Measurements from ENCODE around the gene CCDC187. TPM values are rescaled to one million over a fixed set of nuclear protein-coding genes. Genes with fewer than 3 reads are reported as not detected.

Gene CCDC187
- total and polyA plus RNA-seq, 2 of the 4 experiments (the other 2 are of a cell fraction) = not detected

GRCh38 chr9:136341042-136341655, 37.3 kb upstream of the CCDC187 start:
- H3K18ac ChIP-seq (ENCODE audit: low read depth, low read length) = no peak overlapping the region
- H4K5ac ChIP-seq (ENCODE audit: low read depth, low read length) = no peak overlapping the region

More at GRCh38 chr9:136341042-136341655, 37.3 kb upstream of the CCDC187 start:
- Histone ChIP-seq H4K20me1 (ENCODE audit: insufficient read depth, low read length) (peaks cover 78% of the 10 kb centered on the region), H2AFZ (replicated peaks; ENCODE audit: low read length, poor library complexity) (no peak overlapping the region), H3K27me3 (ENCODE audit: control insufficient read depth, insufficient read depth, low read length) (no peaks in the 10 kb centered on the region), H3K9me1 (ENCODE audit: insufficient read depth, low read length) (peaks cover 4% of the 10 kb centered on the region; the same call in 1 of the 2 replicates), H2BK5ac (ENCODE audit: low read depth, low read length, poor library complexity, severe bottlenecking) (no peak overlapping the region), H3K9me3 (ENCODE audit: control insufficient read depth, insufficient read depth, low read length) (no peaks in the 10 kb centered on the region), H3K9ac (ENCODE audit: low read depth, low read length) (no peak overlapping the region), H3K14ac (replicated peaks; ENCODE audit: low read depth, low read length) (no peak overlapping the region), H4K91ac (ENCODE audit: insufficient read depth, low read depth, low read length) (no peak overlapping the region), H3K4me2 (ENCODE audit: low read depth, low read length) (no peak overlapping the region), H3K27ac (ENCODE audit: insufficient read depth, low read length) (no peak overlapping the region), H3K4me3 (ENCODE audit: insufficient read depth, low read depth, low read length) (no peak overlapping the region), H2BK20ac (ENCODE audit: low read depth, low read length) (no peak overlapping the region), H2BK120ac (ENCODE audit: low read depth, low read length) (no peak overlapping the region), H2AK5ac (ENCODE audit: low read depth, low read length) (no peak overlapping the region), H3K79me1 (ENCODE audit: low read depth in 1 of 2, low read length in 2 of 2) (peaks cover 16 to 74% of the 10 kb centered on the region in 2 experiments), H3K4me1 (ENCODE audit: control insufficient read depth, insufficient read depth, low read length) (peaks cover 11% of the 10 kb centered on the region; the same call in 1 of the 2 replicates), H3K56ac (ENCODE audit: extremely low read depth, insufficient read depth, low read length) (no peak overlapping the region), H2BK15ac (ENCODE audit: low read depth, low read length) (no peak overlapping the region), H4K8ac (ENCODE audit: low read depth in 2 of 2, low read length in 2 of 2) (no peak overlapping the region), H2AK9ac (replicated peaks; ENCODE audit: low read depth, low read length, poor library complexity) (no peak overlapping the region), H3K23ac (ENCODE audit: low read depth, low read length) (no peak overlapping the region), H3K36me3 (ENCODE audit: control insufficient read depth, insufficient read depth, low read length) (peaks cover 77% of the 10 kb centered on the region), H3K4ac (ENCODE audit: low read depth, low read length) (no peak overlapping the region)
- no peak for ATAC-seq (ENCODE audit: low read depth)
- dilution Hi-C loops (cut with HindIII; ENCODE audit: low sequenced_read_pairs, unreplicated experiment) (no loop called here), intact Hi-C loops (cut with micrococcal nuclease) (no loop called here), in situ Hi-C loops (cut with MboI; ENCODE audit: low sequenced_read_pairs) (no loop called here)
- no peak for DNase-seq
- ChIA-PET CTCF (no interaction called here), POLR2A (ENCODE audit: unreplicated experiment) (no interaction called here)
- TF ChIP-seq NFE2L2 (IDR thresholded peaks at IDR 0.05; ENCODE audit: low read depth, low read length) (no peak), SMC3 (IDR thresholded peaks at IDR 0.05; ENCODE audit: low read depth, low read length) (no peak), RCOR1 (IDR thresholded peaks at IDR 0.05; ENCODE audit: insufficient replicate concordance, low read length) (no peak), POLR2A (IDR thresholded peaks at IDR 0.05; ENCODE audit: low read depth, low read length) (no peak), CTCF (conservative IDR thresholded peaks at IDR 0.05; ENCODE audit: low read depth, low read length) (no peak), ELK1 (IDR thresholded peaks at IDR 0.05; ENCODE audit: borderline replicate concordance, low read depth, low read length) (no peak), CEBPB (IDR thresholded peaks at IDR 0.05; ENCODE audit: low read depth, low read length) (no peak), CHD1 (IDR thresholded peaks at IDR 0.05; ENCODE audit: low read depth, low read length) (no peak), BHLHE40 (IDR thresholded peaks at IDR 0.05; ENCODE audit: low read depth, low read length) (no peak), RFX5 (IDR thresholded peaks at IDR 0.05; ENCODE audit: low read depth, low read length) (no peak)
- WGBS, 2 experiments (ENCODE audit: extremely low coverage in 2 of 2, insufficient read length in 1 of 2) = 89% methylated on average over 3 of the region's 18 CpGs; no CpG with 5 or more reads in 1 of the 2 experiments
- no TSS peak for BruUV-seq (replicated peaks)
